GM12875 (cell line): Measurements from ENCODE around the gene TAPT1.

Experiments
- H3K4me3 ChIP-seq: one replicate; pipeline ENCODE4 v1.5.1; 2011; ENCODE audit warnings: low read depth, low read length, control low read depth
- CTCF ChIP-seq: IDR thresholded peaks from 2 replicates; pipeline ENCODE4 v1.5.1; 2011; ENCODE audit warnings: low read depth, mild to moderate bottlenecking, control low read depth, inconsistent platforms, low read length, moderate library complexity, borderline replicate concordance; ENCODE audit not compliant: insufficient read depth

The TAPT1 gene

GRCh38 chr4:16133406-16133805 lies 92.9 kb downstream of the TAPT1 start:
- no peak overlapping the region for H3K4me3 ChIP-seq
- no peak for TF ChIP-seq CTCF

GRCh38 chr4:16131293-16131692 lies 95.0 kb downstream of the TAPT1 start:
- TF ChIP-seq CTCF, result no peak
- H3K4me3 ChIP-seq, result no peak overlapping the region

GRCh38 chr4:16129336-16129735 lies 96.9 kb downstream of the TAPT1 start:
- H3K4me3 ChIP-seq, result no peak overlapping the region
- no peak for TF ChIP-seq CTCF

GRCh38 chr4:16126714-16127113 lies 99.6 kb downstream of the TAPT1 start:
- no peak for TF ChIP-seq CTCF

GRCh38 chr4:16125571-16126445 lies 100.5 kb downstream of the TAPT1 start:
- H3K4me3 ChIP-seq, result no peak overlapping the region
- TF ChIP-seq CTCF, result no peak

More at GRCh38 chr4:16126714-16127113, 99.6 kb downstream of the TAPT1 start:
- no peak overlapping the region for H3K4me3 ChIP-seq

- no peak overlapping the region for H3K4me3 ChIP-seq
- TF ChIP-seq CTCF, result no peak
Observed at GRCh38 chr4:16124232-16124631, 102.0 kb downstream of the TAPT1 start.

GRCh38 chr4:16123356-16124084 lies 102.8 kb downstream of the TAPT1 start:
- H3K4me3 ChIP-seq, result no peak overlapping the region
- no peak for TF ChIP-seq CTCF
